Karpas-422 (cell line): ENCODE measurements around the gene HOMER2. TPM values are rescaled to one million over a fixed set of nuclear protein-coding genes. Genes with fewer than 3 reads are reported as not detected.
"Not testable (repeated sequence)": the region's sequence is repeated elsewhere in the genome, so short reads cannot be mapped to it uniquely, and the experiment has no call there.

ENCODE experiments used
- DNase-seq: peaks from one replicate; pipeline ENCODE4 v3.0.0-alpha.2; 2015
- H2AFZ ChIP-seq: fragments of 200-600 bp; sonication (generic); 2 replicates; pipeline ENCODE4 v1.6.1; 2014; ENCODE audit warnings: antibody characterized with exemption, low read length, mixed read lengths
- H3K27ac ChIP-seq: fragments of 200-600 bp; sonication (generic); 2 replicates; pipeline ENCODE4 v1.5.1; 2014; ENCODE audit warnings: mild to moderate bottlenecking, low read length, moderate library complexity
- H3K27me3 ChIP-seq: fragments of 200-600 bp; sonication (generic); 2 replicates; pipeline ENCODE4 v1.6.1; 2014; ENCODE audit warnings: low read length, mixed read lengths
- H3K36me3 ChIP-seq: fragments of 200-600 bp; sonication (generic); 2 replicates; pipeline ENCODE4 v1.6.1; 2014; ENCODE audit warnings: low read length, mixed read lengths; ENCODE audit not compliant: insufficient read depth
- H3K4me1 ChIP-seq: fragments of 200-600 bp; sonication (generic); 2 replicates; pipeline ENCODE4 v1.6.1; 2014; ENCODE audit warnings: mild to moderate bottlenecking, low read length, mixed read lengths
- H3K4me2 ChIP-seq: fragments of 200-600 bp; sonication (generic); 2 replicates; pipeline ENCODE4 v1.6.1; 2014; ENCODE audit warnings: low read length, low read depth, mild to moderate bottlenecking; ENCODE audit not compliant: poor library complexity, severe bottlenecking
- H3K4me3 ChIP-seq: fragments of 200-600 bp; sonication (generic); 2 replicates; pipeline ENCODE4 v1.5.1; 2014; ENCODE audit warnings: mild to moderate bottlenecking, antibody characterized with exemption, low read length, mixed read lengths
- H3K79me2 ChIP-seq: fragments of 200-600 bp; sonication (generic); 2 replicates; pipeline ENCODE4 v1.6.1; 2014; ENCODE audit warnings: mild to moderate bottlenecking, low read length, mixed read lengths
- H3K9ac ChIP-seq: fragments of 200-600 bp; sonication (generic); 2 replicates; pipeline ENCODE4 v1.6.0; 2014; ENCODE audit warnings: low read length
- H3K9me2 ChIP-seq: fragments of 200-600 bp; sonication (generic), shearing (Covaris generic); replicated peaks from 2 replicates; pipeline ENCODE4 v1.6.0; 2014; ENCODE audit warnings: mild to moderate bottlenecking, low read length, moderate library complexity; ENCODE audit not compliant: insufficient read depth
- H3K9me3 ChIP-seq: fragments of 300-700, 200-600 bp; sonication (generic); 2 replicates; pipeline ENCODE4 v1.6.1; 2014; ENCODE audit warnings: low read length, mixed read lengths
- H4K20me1 ChIP-seq: fragments of 200-600 bp; sonication (generic); 2 replicates; pipeline ENCODE4 v1.6.1; 2014; ENCODE audit warnings: mild to moderate bottlenecking, antibody characterized with exemption, low read length, low read depth; ENCODE audit not compliant: insufficient read depth
- total RNA-seq: library from RNA; depleted of rRNA; stranded (reverse); fragments of >200 nt; shearing (Covaris generic); gene quantifications from 2 replicates; pipeline ENCODE4 v1.2.3, GENCODE V29; 2014; ENCODE audit warnings: low replicate concordance

HOMER2 gene
- total RNA-seq, 1 experiment from 2014 or later = 30.4 TPM

- Histone ChIP-seq H3K4me1 (peaks cover 5% of the 10 kb centered on the region), H3K36me3 (no peaks in the 10 kb centered on the region), H3K27ac (no peak overlapping the region), H2AFZ (no peak overlapping the region), H4K20me1 (no peaks in the 10 kb centered on the region), H3K4me3 (no peak overlapping the region), H3K4me2 (no peak overlapping the region), H3K9me2 (no peaks in the 10 kb centered on the region), H3K79me2 (no peaks in the 10 kb centered on the region), H3K9me3 (no peaks in the 10 kb centered on the region), H3K27me3 (no peaks in the 10 kb centered on the region), H3K9ac (no peak overlapping the region)
- DNase-seq = no peak
These were observed 7.7 kb downstream of the HOMER2 start for GRCh38 chr15:82944821-82945220.

GRCh38 chr15:82944056-82944455, 8.5 kb downstream of the HOMER2 start:
- Histone ChIP-seq H3K79me2 (no peaks in the 10 kb centered on the region), H3K27ac (no peak overlapping the region), H3K4me2 (no peak overlapping the region), H3K9me3 (no peaks in the 10 kb centered on the region), H2AFZ (no peak overlapping the region), H3K4me1 (peaks cover 5% of the 10 kb centered on the region), H3K9me2 (no peaks in the 10 kb centered on the region), H3K4me3 (no peak overlapping the region), H4K20me1 (no peaks in the 10 kb centered on the region), H3K27me3 (no peaks in the 10 kb centered on the region), H3K9ac (no peak overlapping the region), H3K36me3 (no peaks in the 10 kb centered on the region)
- DNase-seq = no peak

- Histone ChIP-seq H3K27ac (no peak overlapping the region), H3K9ac (no peak overlapping the region), H3K4me2 (no peak overlapping the region), H3K9me2 (no peaks in the 10 kb centered on the region), H3K4me3 (no peak overlapping the region), H3K36me3 (no peaks in the 10 kb centered on the region), H3K79me2 (no peaks in the 10 kb centered on the region), H4K20me1 (no peaks in the 10 kb centered on the region), H3K27me3 (no peaks in the 10 kb centered on the region), H3K4me1 (peaks cover 5% of the 10 kb centered on the region), H2AFZ (no peak overlapping the region), H3K9me3 (no peaks in the 10 kb centered on the region)
- no peak for DNase-seq
These were observed 9.3 kb downstream of the HOMER2 start for GRCh38 chr15:82943176-82943575.

GRCh38 chr15:82942691-82943090, 9.8 kb downstream of the HOMER2 start:
- DNase-seq = no peak
- no peaks in the 10 kb centered on the region for H4K20me1 ChIP-seq
- peaks cover 5% of the 10 kb centered on the region for H3K4me1 ChIP-seq
- H3K9ac ChIP-seq = no peak overlapping the region
- H3K4me3 ChIP-seq = no peak overlapping the region
- no peaks in the 10 kb centered on the region for H3K9me3 ChIP-seq
- no peak overlapping the region for H3K27ac ChIP-seq
- H3K36me3 ChIP-seq = no peaks in the 10 kb centered on the region
- H3K9me2 ChIP-seq = no peaks in the 10 kb centered on the region
- H3K79me2 ChIP-seq = no peaks in the 10 kb centered on the region
- H2AFZ ChIP-seq = no peak overlapping the region
- no peaks in the 10 kb centered on the region for H3K27me3 ChIP-seq
- H3K4me2 ChIP-seq = no peak overlapping the region

- H3K27ac ChIP-seq, H3K36me3 ChIP-seq, H3K9ac ChIP-seq, H3K27me3 ChIP-seq, H3K9me3 ChIP-seq, H3K9me2 ChIP-seq, H2AFZ ChIP-seq, H3K4me1 ChIP-seq, H3K4me2 ChIP-seq, H3K4me3 ChIP-seq, H4K20me1 ChIP-seq, H3K79me2 ChIP-seq, DNase-seq: not testable (repeated sequence)
These were observed 12.8 kb downstream of the HOMER2 start for GRCh38 chr15:82939678-82940077.

- Histone ChIP-seq H3K27me3 (no peaks in the 10 kb centered on the region), H3K4me1 (no peaks in the 10 kb centered on the region), H3K4me3 (no peak overlapping the region), H4K20me1 (no peaks in the 10 kb centered on the region), H3K36me3 (no peaks in the 10 kb centered on the region), H3K4me2 (no peak overlapping the region), H3K9ac (no peak overlapping the region), H2AFZ (no peak overlapping the region), H3K79me2 (no peaks in the 10 kb centered on the region), H3K9me3 (no peaks in the 10 kb centered on the region), H3K9me2 (no peaks in the 10 kb centered on the region), H3K27ac (no peak overlapping the region)
- DNase-seq = no peak
These were observed 14.8 kb downstream of the HOMER2 start for GRCh38 chr15:82937712-82938058.

- Histone ChIP-seq H4K20me1 (no peaks in the 10 kb centered on the region), H3K4me3 (no peak overlapping the region), H3K27me3 (no peaks in the 10 kb centered on the region), H3K4me2 (no peak overlapping the region), H3K9ac (no peak overlapping the region), H3K4me1 (no peaks in the 10 kb centered on the region), H3K9me2 (no peaks in the 10 kb centered on the region), H3K79me2 (no peaks in the 10 kb centered on the region), H3K27ac (no peak overlapping the region), H3K36me3 (no peaks in the 10 kb centered on the region), H2AFZ (no peak overlapping the region), H3K9me3 (no peaks in the 10 kb centered on the region)
- DNase-seq = no peak
These were observed 15.4 kb downstream of the HOMER2 start for GRCh38 chr15:82936966-82937711.

- no peaks in the 10 kb centered on the region for H3K9me3 ChIP-seq
- H3K9me2 ChIP-seq = no peaks in the 10 kb centered on the region
- no peak overlapping the region for H3K4me3 ChIP-seq
- no peak overlapping the region for H2AFZ ChIP-seq
- H3K27ac ChIP-seq = no peak overlapping the region
- no peaks in the 10 kb centered on the region for H3K36me3 ChIP-seq
- no peaks in the 10 kb centered on the region for H4K20me1 ChIP-seq
- no peak for DNase-seq
- H3K4me1 ChIP-seq = no peaks in the 10 kb centered on the region
- H3K27me3 ChIP-seq = no peaks in the 10 kb centered on the region
- H3K9ac ChIP-seq = no peak overlapping the region
- no peak overlapping the region for H3K4me2 ChIP-seq
- no peaks in the 10 kb centered on the region for H3K79me2 ChIP-seq
These were observed 17.1 kb downstream of the HOMER2 start for GRCh38 chr15:82935382-82935781.
